Gastrocnemius medialis (tissue), 4 donors: Measurements from ENCODE around the gene PLGRKT.

Experiments
- CTCF ChIP-seq, 5 experiments: fragments of 450-650 bp in 3 of 5; fragments of 200-600 bp in 2 of 5; sonication (generic) in 2 of 5; IDR thresholded peaks in 4 of 5; conservative IDR thresholded peaks in 1 of 5; 1 replicate in 4 of 5; 2 replicates in 1 of 5; pipeline ENCODE4 v1.5.1; 2016 to 2019; ENCODE audit warnings: antibody characterized with exemption in 5 of 5, mild to moderate bottlenecking in 3 of 5, moderate library complexity in 3 of 5
- POLR2A ChIP-seq, 2 donors: fragments of 450-650 bp; IDR thresholded peaks; one replicate each; pipeline ENCODE4 v1.6.1; 2017; ENCODE audit warnings: antibody characterized with exemption in 2 of 2, mild to moderate bottlenecking in 2 of 2, moderate library complexity in 2 of 2

GRCh38 chr9:5384436-5384835, 53.3 kb downstream of the PLGRKT start:
- TF ChIP-seq CTCF (IDR thresholded peaks at IDR 0.05 in 4 of 5, conservative IDR thresholded peaks at IDR 0.05 in 1 of 5): no peak
- no peak for TF ChIP-seq POLR2A (IDR thresholded peaks at IDR 0.05)
